ENCODE measurements around the gene DNMBP.

DNA sequence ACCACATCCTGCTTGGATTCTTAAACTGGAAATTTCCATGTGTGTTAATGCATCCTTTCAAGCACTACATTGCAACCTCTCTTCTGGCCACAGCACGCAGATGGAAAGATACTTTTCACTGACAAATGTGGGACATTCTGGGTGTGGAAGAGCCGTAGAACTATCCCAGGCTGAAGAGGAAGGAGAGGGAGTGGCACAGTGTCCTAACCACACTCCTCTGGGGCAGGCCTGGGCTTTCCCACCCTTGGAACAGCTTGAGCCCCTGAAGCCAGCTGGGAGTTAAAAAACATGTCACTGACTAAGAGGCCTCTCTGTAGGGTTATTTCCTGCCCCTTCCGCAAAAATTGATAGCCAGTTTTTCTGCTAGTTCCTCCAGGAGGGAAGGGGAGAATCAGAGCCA, 34.0 kb upstream of the DNMBP start:
- TF ChIP-seq CTCF (IDR thresholded peaks at IDR 0.05) = no peak
- no peak for TF ChIP-seq POLR2A (IDR thresholded peaks at IDR 0.05)

Measured in thyroid gland (tissue), 4 donors.